GM23338 (cell line): ENCODE results near the gene MYO16. TPM values are rescaled to one million over a fixed set of nuclear protein-coding genes. Genes with fewer than 3 reads are reported as not detected.

Experiments used
- ATAC-seq: fragments of 200-7000 bp; cut with Tn5 transposase; 3 replicates; pipeline ENCODE4 v1.9.1; 2020
- DNase-seq: peaks from one replicate; pipeline ENCODE4 v3.0.0-alpha.2; 2015; ENCODE audit warnings: low spot score
- H2AFZ ChIP-seq: fragments of 200-600 bp; sonication (generic); 2 replicates; pipeline ENCODE4 v1.8.0; 2016; ENCODE audit warnings: antibody characterized with exemption, mild to moderate bottlenecking, moderate library complexity
- H3F3A ChIP-seq: fragments of 200-600 bp; sonication (generic); replicated peaks from 2 replicates; pipeline ENCODE4 v1.8.0; 2017; ENCODE audit warnings: antibody characterized with exemption, mixed run types, low read depth
- H3K27ac ChIP-seq: fragments of 200-600 bp; sonication (generic); 2 replicates; pipeline ENCODE4 v1.6.1; 2016; ENCODE audit warnings: low read depth
- H3K27me3 ChIP-seq: fragments of 200-600 bp; sonication (generic); 2 replicates; pipeline ENCODE4 v1.8.0; 2016; ENCODE audit warnings: mild to moderate bottlenecking, mixed run types, moderate library complexity; ENCODE audit not compliant: insufficient read depth
- H3K36me3 ChIP-seq: fragments of 200-600 bp; sonication (generic); 2 replicates; pipeline ENCODE4 v1.8.0; 2016; ENCODE audit warnings: mild to moderate bottlenecking; ENCODE audit not compliant: insufficient read depth
- H3K4me1 ChIP-seq: fragments of 200-600 bp; sonication (generic); 2 replicates; pipeline ENCODE4 v1.8.0; 2016; ENCODE audit warnings: mild to moderate bottlenecking, moderate library complexity; ENCODE audit not compliant: insufficient read depth
- H3K4me2 ChIP-seq: fragments of 200-600 bp; sonication (generic); 2 replicates; pipeline ENCODE4 v1.7.1; 2017; ENCODE audit warnings: mixed run types
- H3K4me3 ChIP-seq: fragments of 200-600 bp; sonication (generic); 2 replicates; pipeline ENCODE4 v1.6.1; 2016; ENCODE audit warnings: mixed run types
- H3K79me2 ChIP-seq: fragments of 200-600 bp; sonication (generic); replicated peaks from 2 replicates; pipeline ENCODE4 v1.8.0; 2017; ENCODE audit warnings: mild to moderate bottlenecking; ENCODE audit not compliant: insufficient read depth
- H3K9me2 ChIP-seq: fragments of 200-600 bp; sonication (generic); 2 replicates; pipeline ENCODE4 v1.8.0; 2017; ENCODE audit not compliant: insufficient read depth
- H4K20me1 ChIP-seq: fragments of 200-600 bp; sonication (generic); replicated peaks from 2 replicates; pipeline ENCODE4 v1.8.0; 2017; ENCODE audit warnings: mild to moderate bottlenecking; ENCODE audit not compliant: insufficient read depth
- H3K27ac Mint-ChIP-seq: 2 replicates; pipeline ENCODE4 v1.8.0; 2020; ENCODE audit warnings: inconsistent platforms, mild to moderate bottlenecking, moderate library complexity, mixed read lengths
- H3K27me3 Mint-ChIP-seq: 3 replicates; pipeline ENCODE4 v1.8.0; 2022; ENCODE audit warnings: low read depth, mild to moderate bottlenecking, moderate library complexity, mixed read lengths, inconsistent platforms; ENCODE audit not compliant: insufficient read depth, poor library complexity
- H3K36me3 Mint-ChIP-seq: 3 replicates; pipeline ENCODE4 v1.8.0; 2021; ENCODE audit warnings: low read depth, mild to moderate bottlenecking, inconsistent platforms, moderate library complexity, mixed read lengths
- H3K4me1 Mint-ChIP-seq: 3 replicates; pipeline ENCODE4 v1.8.0; 2020; ENCODE audit warnings: mild to moderate bottlenecking, inconsistent platforms, mixed read lengths
- H3K4me3 Mint-ChIP-seq: 3 replicates; pipeline ENCODE4 v1.8.0; 2021; ENCODE audit warnings: moderate library complexity, mild to moderate bottlenecking, inconsistent platforms, mixed read lengths
- H3K9me3 Mint-ChIP-seq: 3 replicates; pipeline ENCODE4 v1.8.0; 2020; ENCODE audit warnings: moderate library complexity, mild to moderate bottlenecking, inconsistent platforms, mixed read lengths
- CTCF ChIP-seq, 2 experiments: fragments of 200-600 bp in 1 of 2; sonication (generic) in 1 of 2; conservative IDR thresholded peaks; 2 replicates each; pipeline versions ENCODE4 v1.5.1 to v1.6.1; 2016 to 2017; ENCODE audit warnings: antibody characterized with exemption in 2 of 2, low read depth in 2 of 2, mild to moderate bottlenecking in 2 of 2, moderate library complexity in 1 of 2
- EZH2 ChIP-seq: fragments of 200-600 bp; sonication (generic); IDR thresholded peaks from one replicate; pipeline ENCODE4 v1.8.0; 2017; ENCODE audit warnings: antibody characterized with exemption, mild to moderate bottlenecking, low read depth; ENCODE audit not compliant: unreplicated experiment
- EZH2phosphoT487 ChIP-seq: fragments of 200-600 bp; sonication (generic); IDR thresholded peaks from one replicate; pipeline ENCODE4 v1.8.1; 2018; ENCODE audit warnings: antibody characterized with exemption; ENCODE audit not compliant: unreplicated experiment
- JUNB ChIP-seq: IDR thresholded peaks from one replicate; pipeline ENCODE4 v1.6.1; 2016; ENCODE audit warnings: antibody characterized with exemption; ENCODE audit not compliant: unreplicated experiment
- POLR2AphosphoS5 ChIP-seq: IDR thresholded peaks from 2 replicates; pipeline ENCODE4 v1.6.1; 2016; ENCODE audit warnings: antibody characterized with exemption, low read depth
- STAT1 ChIP-seq: IDR thresholded peaks from one replicate; pipeline ENCODE4 v1.6.1; 2016; ENCODE audit warnings: antibody characterized with exemption; ENCODE audit not compliant: unreplicated experiment
- ZNF114 ChIP-seq: fragments of 250-450 bp; sonication (Bioruptor Pico); IDR thresholded peaks from 2 replicates; pipeline ENCODE4 v1.5.0; 2020; ENCODE audit warnings: mild to moderate bottlenecking, moderate library complexity
- polyA plus RNA-seq: library from polyadenylated mRNA; unstranded; fragments of >200 nt; fragmentation: Nextera tagmentation; extraction: Ambion mirVana; gene quantifications from 2 replicates; pipeline ENCODE4 v1.2.1, GENCODE V29; 2016
- total RNA-seq: library from RNA; depleted of rRNA; stranded (reverse); fragments of >200 nt; shearing (Covaris generic); gene quantifications from 2 replicates; pipeline ENCODE4 v1.2.3, GENCODE V29; 2014

Gene MYO16
- total and polyA plus RNA-seq, 2 experiments from 2014 or later = 0.10 to 0.13 TPM

- Mint-ChIP-seq H3K27me3 (peaks cover 1% of the 10 kb centered on the region), H3K27ac (no peak overlapping the region), H3K4me1 (peaks cover 2% of the 10 kb centered on the region; the same call in 2 of the 3 replicates), H3K36me3 (no peaks in the 10 kb centered on the region), H3K4me3 (no peak overlapping the region), H3K9me3 (no peaks in the 10 kb centered on the region)
- Histone ChIP-seq H3K4me2 (no peak overlapping the region), H3K27me3 (no peaks in the 10 kb centered on the region), H3K36me3 (no peaks in the 10 kb centered on the region), H3K27ac (no peak overlapping the region), H2AFZ (no peak overlapping the region), H3K79me2 (no peaks in the 10 kb centered on the region), H3K4me3 (no peak overlapping the region), H4K20me1 (no peaks in the 10 kb centered on the region), H3K4me1 (no peaks in the 10 kb centered on the region), H3F3A (no peaks in the 10 kb centered on the region), H3K9me2 (no peaks in the 10 kb centered on the region)
- ATAC-seq (no peak), DNase-seq (no peak)
- TF ChIP-seq ZNF114 (CRISPR knock-in tag) = no peak
These were observed 330.6 kb downstream of the MYO16 start for GRCh38 chr13:108960006-108960405.

GRCh38 chr13:108961542-108962125 is 332.2 kb downstream of the MYO16 start:
- Histone ChIP-seq H3K4me2 (no peak overlapping the region), H3K27ac (no peak overlapping the region), H3K27me3 (no peaks in the 10 kb centered on the region), H3K9me2 (no peaks in the 10 kb centered on the region), H4K20me1 (no peaks in the 10 kb centered on the region), H3F3A (no peaks in the 10 kb centered on the region), H3K4me3 (no peak overlapping the region), H3K4me1 (no peaks in the 10 kb centered on the region), H3K79me2 (no peaks in the 10 kb centered on the region), H3K36me3 (no peaks in the 10 kb centered on the region), H2AFZ (no peak overlapping the region)
- Mint-ChIP-seq H3K4me3 (no peak overlapping the region), H3K36me3 (no peaks in the 10 kb centered on the region), H3K9me3 (no peaks in the 10 kb centered on the region), H3K27me3 (peaks cover 1% of the 10 kb centered on the region), H3K4me1 (peaks cover 2% of the 10 kb centered on the region; the same call in 2 of the 3 replicates), H3K27ac (peak overlapping the region; percentile 55; the same call in 1 of the 2 replicates)
- TF ChIP-seq JUNB (no peak), CTCF (conservative IDR thresholded peaks at IDR 0.05; ENCODE audit: low read depth in 2 of 2) (peak; percentile 84 to 90)
- DNase-seq (peak; percentile 75), ATAC-seq (peak; percentile 82)

- Histone ChIP-seq H3K4me2 (no peak overlapping the region), H3K27me3 (no peaks in the 10 kb centered on the region), H3K27ac (no peak overlapping the region), H3K79me2 (no peaks in the 10 kb centered on the region), H4K20me1 (no peaks in the 10 kb centered on the region), H3K9me2 (no peaks in the 10 kb centered on the region), H3K36me3 (no peaks in the 10 kb centered on the region), H3K4me1 (no peaks in the 10 kb centered on the region), H3F3A (no peaks in the 10 kb centered on the region), H3K4me3 (no peak overlapping the region), H2AFZ (no peak overlapping the region)
- Mint-ChIP-seq H3K4me1 (peaks cover 2% of the 10 kb centered on the region; the same call in 2 of the 3 replicates), H3K27ac (no peak overlapping the region), H3K36me3 (no peaks in the 10 kb centered on the region), H3K9me3 (no peaks in the 10 kb centered on the region), H3K4me3 (no peak overlapping the region), H3K27me3 (peaks cover 1% of the 10 kb centered on the region)
- ATAC-seq (no peak), DNase-seq (no peak)
- TF ChIP-seq STAT1 (no peak), CTCF (conservative IDR thresholded peaks at IDR 0.05; ENCODE audit: low read depth in 2 of 2) (no peak), EZH2phosphoT487 (no peak), EZH2 (no peak), POLR2AphosphoS5 (no peak)
These were observed 333.2 kb downstream of the MYO16 start for GRCh38 chr13:108962654-108963053.
